IMR-90 (cell line): ENCODE measurements around the gene TSGA10. TPM values are rescaled to one million over a fixed set of nuclear protein-coding genes. Genes with fewer than 3 reads are reported as not detected.

Experiments used
- ATAC-seq: fragments of 200-7000 bp; cut with Tn5 transposase; 2 replicates; pipeline ENCODE4 v1.9.1; 2020; ENCODE audit warnings: low read depth, mild to moderate bottlenecking, moderate library complexity
- BruUV-seq: library from RNA; stranded (reverse); fragments of 400-500 nt; replicated peaks from 2 replicates; lab custom pipeline; 2021; lab: Mats Ljungman, UMichigan
- CTCF ChIA-PET: fragments of 300-600 bp; formaldehyde crosslinking; extraction: SDS; loops from one replicate; lab custom pipeline; 2021; ENCODE audit warnings: antibody characterized with exemption; lab: Yijun Ruan, JAX
- POLR2A ChIA-PET: fragments of 300-600 bp; sonication (Branson Sonifier 250); formaldehyde crosslinking; loops from one replicate; lab custom pipeline; 2022; ENCODE audit warnings: antibody characterized with exemption; ENCODE audit not compliant: unreplicated experiment; lab: Charles Lee
- DNase-seq: peaks from one replicate; pipeline ENCODE4 v3.0.0; 2013
- H2AFZ ChIP-seq: replicated peaks from 2 replicates; pipeline ENCODE3; 2013; ENCODE audit warnings: low read length, mild to moderate bottlenecking; ENCODE audit not compliant: poor library complexity
- H2AK5ac ChIP-seq: 2 replicates; pipeline ENCODE4 v1.6.1; 2013; ENCODE audit warnings: low read depth, low read length, inconsistent platforms
- H2AK9ac ChIP-seq: replicated peaks from 2 replicates; pipeline ENCODE3; 2013; ENCODE audit warnings: mild to moderate bottlenecking, low read depth, low read length, moderate library complexity; ENCODE audit not compliant: poor library complexity
- H2BK120ac ChIP-seq: 2 replicates; pipeline ENCODE4 v1.6.1; 2013; ENCODE audit warnings: low read depth, low read length, inconsistent platforms
- H2BK15ac ChIP-seq: 3 replicates; pipeline ENCODE4 v1.6.1; 2013; ENCODE audit warnings: low read depth, low read length, inconsistent platforms
- H2BK20ac ChIP-seq: 2 replicates; pipeline ENCODE4 v1.6.1; 2013; ENCODE audit warnings: low read depth, mild to moderate bottlenecking, inconsistent platforms, low read length, moderate library complexity
- H2BK5ac ChIP-seq: 2 replicates; pipeline ENCODE4 v1.6.1; 2013; ENCODE audit warnings: mild to moderate bottlenecking, low read depth, low read length, inconsistent platforms; ENCODE audit not compliant: poor library complexity, severe bottlenecking
- H3K14ac ChIP-seq: replicated peaks from 2 replicates; pipeline ENCODE4 v1.6.1; 2013; ENCODE audit warnings: low read depth, low read length, inconsistent platforms
- H3K18ac ChIP-seq: 2 replicates; pipeline ENCODE4 v1.6.1; 2013; ENCODE audit warnings: low read depth, low read length, control low read depth
- H3K23ac ChIP-seq: 2 replicates; pipeline ENCODE4 v1.6.1; 2013; ENCODE audit warnings: low read depth, low read length, inconsistent platforms
- H3K27ac ChIP-seq: 2 replicates; pipeline ENCODE4 v1.5.1; 2013; ENCODE audit warnings: mild to moderate bottlenecking, control low read depth, low read length; ENCODE audit not compliant: insufficient read depth
- H3K27me3 ChIP-seq: 2 replicates; pipeline ENCODE4 v1.6.1; 2013; ENCODE audit warnings: low read length; ENCODE audit not compliant: control insufficient read depth, insufficient read depth
- H3K36me3 ChIP-seq: 2 replicates; pipeline ENCODE4 v1.6.1; 2013; ENCODE audit warnings: low read length, mixed read lengths; ENCODE audit not compliant: control insufficient read depth, insufficient read depth
- H3K4ac ChIP-seq: 2 replicates; pipeline ENCODE4 v1.6.1; 2013; ENCODE audit warnings: low read depth, low read length, inconsistent platforms
- H3K4me1 ChIP-seq: 2 replicates; pipeline ENCODE4 v1.6.1; 2013; ENCODE audit warnings: low read length, mixed read lengths; ENCODE audit not compliant: control insufficient read depth, insufficient read depth
- H3K4me2 ChIP-seq: 2 replicates; pipeline ENCODE4 v1.6.1; 2013; ENCODE audit warnings: low read depth, mild to moderate bottlenecking, control low read depth, low read length, moderate library complexity
- H3K4me3 ChIP-seq: 2 replicates; pipeline ENCODE4 v1.5.1; 2013; ENCODE audit warnings: low read depth, mild to moderate bottlenecking, control low read depth, low read length, moderate library complexity; ENCODE audit not compliant: insufficient read depth
- H3K56ac ChIP-seq: 2 replicates; pipeline ENCODE4 v1.6.1; 2013; ENCODE audit warnings: low read length, inconsistent platforms; ENCODE audit not compliant: insufficient read depth; ENCODE audit errors: extremely low read depth
- H3K79me1 ChIP-seq, 2 experiments: 2 replicates each; pipeline ENCODE4 v1.6.1; 2013; ENCODE audit warnings: low read length in 2 of 2, inconsistent platforms in 1 of 2, low read depth in 1 of 2
- H3K9ac ChIP-seq: 2 replicates; pipeline ENCODE4 v1.6.1; 2013; ENCODE audit warnings: low read depth, low read length, control low read depth
- H3K9me1 ChIP-seq: 2 replicates; pipeline ENCODE4 v1.6.1; 2013; ENCODE audit warnings: low read length, inconsistent platforms; ENCODE audit not compliant: insufficient read depth
- H3K9me3 ChIP-seq: 2 replicates; pipeline ENCODE4 v1.6.1; 2013; ENCODE audit warnings: low read length; ENCODE audit not compliant: control insufficient read depth, insufficient read depth
- H4K20me1 ChIP-seq: 2 replicates; pipeline ENCODE4 v1.6.1; 2013; ENCODE audit warnings: low read length, inconsistent platforms; ENCODE audit not compliant: insufficient read depth
- H4K5ac ChIP-seq: 2 replicates; pipeline ENCODE4 v1.6.1; 2013; ENCODE audit warnings: mild to moderate bottlenecking, low read depth, low read length, control low read depth
- H4K8ac ChIP-seq, 2 experiments: 2 replicates each; pipeline ENCODE4 v1.6.1; 2013; ENCODE audit warnings: low read depth in 2 of 2, low read length in 2 of 2, control low read depth in 1 of 2, inconsistent platforms in 1 of 2
- H4K91ac ChIP-seq: 2 replicates; pipeline ENCODE4 v1.6.1; 2013; ENCODE audit warnings: low read depth, low read length, inconsistent platforms; ENCODE audit not compliant: insufficient read depth
- CEBPB ChIP-seq: IDR thresholded peaks from 2 replicates; pipeline ENCODE4 v1.6.1; 2012; ENCODE audit warnings: low read depth, low read length, improper control_type of control experiment
- MAFK ChIP-seq: IDR thresholded peaks from 2 replicates; pipeline ENCODE4 v1.6.1; 2012; ENCODE audit warnings: low read depth, low read length, improper control_type of control experiment
- NFE2L2 ChIP-seq: fragments of 150-350 bp; IDR thresholded peaks from 2 replicates; pipeline ENCODE4 v1.6.1; 2016; ENCODE audit warnings: low read depth, mild to moderate bottlenecking, low read length
- RCOR1 ChIP-seq: IDR thresholded peaks from 2 replicates; pipeline ENCODE4 v1.6.1; 2012; ENCODE audit warnings: mild to moderate bottlenecking, low read length, improper control_type of control experiment; ENCODE audit not compliant: insufficient replicate concordance
- WGBS, 2 experiments: methylation state at CpG; one replicate each; pipeline versions ENCODE4 v1.1.5 to v1.1.7; 2013; ENCODE audit warnings: missing lambda C conversion rate in 2 of 2; ENCODE audit not compliant: insufficient read length in 1 of 2; ENCODE audit errors: extremely low coverage in 2 of 2; 5-methylcytosine and 5-hydroxymethylcytosine counted together
- dilution Hi-C: fragments of 300-500 bp; cut with HindIII; formaldehyde crosslinking; loops from one replicate; pipeline ENCODE4 v1.14.3; 2018; ENCODE audit warnings: low sequenced_read_pairs; ENCODE audit not compliant: unreplicated experiment
- in situ Hi-C: fragments of 300-500 bp; cut with MboI; formaldehyde crosslinking; loops from 3 replicates; pipeline ENCODE4 v1.14.3; 2019; ENCODE audit warnings: low sequenced_read_pairs, inconsistent platforms, mixed read lengths
- intact Hi-C: fragments of 100-400 bp; cut with micrococcal nuclease; formaldehyde crosslinking; loops from 2 replicates; pipeline ENCODE4 v1.10.0; 2022
- polyA plus RNA-seq, 3 experiments: library from polyadenylated mRNA; depleted of rRNA; stranded (reverse); fragments of >200 nt; gene quantifications; 2 replicates each; pipeline ENCODE4 v1.2.3, GENCODE V29; 2012; ENCODE audit warnings: low replicate concordance in 1 of 3
- total RNA-seq: library from RNA; depleted of rRNA; stranded (reverse); fragments of >200 nt; gene quantifications from 2 replicates; pipeline ENCODE4 v1.2.3, GENCODE V29; 2012
- TF ChIP-seq, protein P1 (sequence below): fragments of 150-350 bp; IDR thresholded peaks from 2 replicates; pipeline ENCODE4 v1.6.1; 2016; ENCODE audit warnings: low read depth, mild to moderate bottlenecking, low read length, moderate library complexity, borderline replicate concordance

TSGA10 gene
- total and polyA plus RNA-seq, 2 of the 4 experiments (the other 2 are of a cell fraction): 0.32 to 0.54 TPM

GRCh38 chr2:99150706-99151105, 4.0 kb downstream of the TSGA10 start:
- H3K9me3 ChIP-seq: no peaks in the 10 kb centered on the region
- peaks cover 11 to 17% of the 10 kb centered on the region in 2 experiments; a peak in 3 of 4 replicates for H3K79me1 ChIP-seq
- DNase-seq: peak; percentile 0
- no peak overlapping the region for H3K14ac ChIP-seq
- no peak overlapping the region for H2AFZ ChIP-seq
- dilution Hi-C loops (no loop called here), intact Hi-C loops (no loop called here), in situ Hi-C loops (loop anchor here (25.0 kb wide), 1 partner anchor 1112 kb away; no protein-coding TSS in a partner anchor)
- no peak overlapping the region for H3K9ac ChIP-seq
- H4K8ac ChIP-seq: no peak overlapping the region
- ChIA-PET CTCF (no interaction called here), POLR2A (no interaction called here)
- no peaks in the 10 kb centered on the region for H3K27me3 ChIP-seq
- H3K18ac ChIP-seq: no peak overlapping the region
- H3K56ac ChIP-seq: no peak overlapping the region
- H3K9me1 ChIP-seq: no peaks in the 10 kb centered on the region
- no peak overlapping the region for H4K5ac ChIP-seq
- no TSS peak for BruUV-seq
- H3K4me1 ChIP-seq: peaks cover 4% of the 10 kb centered on the region
- no peak overlapping the region for H2BK120ac ChIP-seq
- no peaks in the 10 kb centered on the region for H3K36me3 ChIP-seq
- H2AK5ac ChIP-seq: no peak overlapping the region
- no peaks in the 10 kb centered on the region for H4K20me1 ChIP-seq
- H3K4me3 ChIP-seq: no peak overlapping the region
- ATAC-seq: no peak
- H2AK9ac ChIP-seq: no peak overlapping the region
- H2BK15ac ChIP-seq: no peak overlapping the region
- H3K27ac ChIP-seq: no peak overlapping the region
- 0 out of 2 replicates have a peak, but pooled peaks have one; percentile 2 for TF ChIP-seq MAFK
- TF ChIP-seq CEBPB: no peak
- TF ChIP-seq, protein P1, sequence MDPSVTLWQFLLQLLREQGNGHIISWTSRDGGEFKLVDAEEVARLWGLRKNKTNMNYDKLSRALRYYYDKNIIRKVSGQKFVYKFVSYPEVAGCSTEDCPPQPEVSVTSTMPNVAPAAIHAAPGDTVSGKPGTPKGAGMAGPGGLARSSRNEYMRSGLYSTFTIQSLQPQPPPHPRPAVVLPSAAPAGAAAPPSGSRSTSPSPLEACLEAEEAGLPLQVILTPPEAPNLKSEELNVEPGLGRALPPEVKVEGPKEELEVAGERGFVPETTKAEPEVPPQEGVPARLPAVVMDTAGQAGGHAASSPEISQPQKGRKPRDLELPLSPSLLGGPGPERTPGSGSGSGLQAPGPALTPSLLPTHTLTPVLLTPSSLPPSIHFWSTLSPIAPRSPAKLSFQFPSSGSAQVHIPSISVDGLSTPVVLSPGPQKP: no peak
- TF ChIP-seq NFE2L2: no peak
- no peak for TF ChIP-seq RCOR1
- no peak overlapping the region for H2BK5ac ChIP-seq
- no peak overlapping the region for H3K4ac ChIP-seq
- no peak overlapping the region for H3K23ac ChIP-seq
- no CpG with 5 or more reads among the region's 1 CpG for WGBS, 2 experiments
- no peak overlapping the region for H4K91ac ChIP-seq
- H3K4me2 ChIP-seq: no peak overlapping the region
- no peak overlapping the region for H2BK20ac ChIP-seq
